WI38 (cell line): ENCODE data around the gene PARD3B.

Source experiments
- H3K4me3 ChIP-seq: 2 replicates; pipeline ENCODE4 v1.5.1; 2011; ENCODE audit warnings: low read depth, mild to moderate bottlenecking, control low read depth, low read length
- CTCF ChIP-seq: IDR thresholded peaks from 2 replicates; pipeline ENCODE4 v1.5.1; 2012; ENCODE audit warnings: low read depth, mild to moderate bottlenecking, control low read depth, low read length

Gene PARD3B

GRCh38 chr2:204984518-204984917 lies 439.2 kb downstream of the PARD3B start:
- H3K4me3 ChIP-seq: no peak overlapping the region
- no peak for TF ChIP-seq CTCF

- H3K4me3 ChIP-seq: no peak overlapping the region
- TF ChIP-seq CTCF: no peak
Measured at GRCh38 chr2:204986641-204987040, 441.4 kb downstream of the PARD3B start.

DNA sequence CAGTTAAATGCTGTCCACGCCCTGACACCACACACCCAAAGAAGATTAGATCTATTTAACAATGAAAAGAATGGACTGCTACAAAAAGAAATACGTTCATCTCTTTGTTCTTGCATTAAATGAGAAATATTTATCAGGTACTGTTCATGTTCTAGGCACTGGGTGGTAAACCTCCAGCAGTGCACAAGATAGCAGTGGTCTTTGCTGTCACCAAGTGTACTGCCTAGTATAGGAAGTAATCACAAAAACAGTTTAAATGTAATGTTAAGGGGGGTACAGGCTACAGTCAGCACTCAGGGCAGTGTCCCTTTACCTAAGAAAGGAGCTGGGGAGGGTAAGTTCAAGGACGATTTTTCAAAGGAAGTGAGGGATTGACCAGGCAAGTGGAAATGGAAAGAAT lies 443.6 kb downstream of the PARD3B start:
- no peak overlapping the region for H3K4me3 ChIP-seq
- no peak for TF ChIP-seq CTCF

DNA sequence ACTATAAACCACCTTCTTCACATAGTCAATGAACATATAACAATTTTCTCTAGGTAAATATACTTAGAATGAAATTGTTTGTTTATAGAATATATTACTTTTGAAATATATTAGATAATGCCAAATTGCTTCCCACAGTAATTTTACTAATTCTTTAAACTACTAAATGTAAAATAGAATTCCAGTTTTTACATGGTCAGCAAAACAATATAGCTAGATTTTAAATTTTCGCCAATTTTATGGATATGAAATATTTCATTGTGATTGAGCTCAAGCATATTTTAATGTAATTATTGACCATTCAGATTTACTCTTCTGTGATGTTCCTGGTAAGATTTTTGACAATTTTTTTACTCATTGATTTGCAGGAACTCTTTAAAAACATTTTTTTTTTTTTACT lies 444.6 kb downstream of the PARD3B start:
- H3K4me3 ChIP-seq: no peak overlapping the region
- TF ChIP-seq CTCF: no peak

- TF ChIP-seq CTCF: no peak
- no peak overlapping the region for H3K4me3 ChIP-seq
Measured at GRCh38 chr2:205001300-205001966, 456.2 kb downstream of the PARD3B start.

DNA sequence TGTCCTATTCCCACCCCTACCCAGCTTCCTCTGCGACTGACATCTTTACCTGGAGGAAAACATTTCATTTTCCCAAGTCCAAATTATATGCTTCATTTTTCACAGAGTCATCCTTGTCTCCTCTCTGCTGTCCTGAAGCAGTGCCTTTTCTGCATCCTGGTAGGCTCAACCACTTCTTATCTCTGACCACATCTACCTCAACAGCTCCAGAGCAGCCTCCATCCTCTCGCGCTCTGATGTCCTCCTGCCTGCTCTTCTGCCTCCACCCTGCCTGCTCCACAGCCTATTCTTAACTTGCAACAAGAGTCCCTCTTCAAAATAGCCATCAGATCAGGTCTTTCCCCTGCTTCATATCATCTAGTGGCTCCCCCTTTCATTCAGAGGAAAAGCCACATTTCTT lies 457.1 kb downstream of the PARD3B start:
- TF ChIP-seq CTCF: no peak
- no peak overlapping the region for H3K4me3 ChIP-seq

- H3K4me3 ChIP-seq: no peak overlapping the region
- no peak for TF ChIP-seq CTCF
Measured at GRCh38 chr2:205003288-205003687, 458.0 kb downstream of the PARD3B start.
